GM19455 (cell line): ENCODE measurements around the gene FABP7.
"Not testable (repeated sequence)": the region's sequence is repeated elsewhere in the genome, so short reads cannot be mapped to it uniquely, and the experiment has no call there.

ENCODE experiments used
- ATAC-seq: cut with Tn5 transposase; IDR thresholded peaks from one replicate; pipeline ENCODE4 v1.9.1; 2021; ENCODE audit not compliant: unreplicated experiment

The FABP7 gene

GRCh38 chr6:122779667-122780066 is at the start of gene FABP7:
Gene FABP7 (plus strand): TSS chr6:122779716. CDS start chr6:122779795, 79 bp downstream.
- no peak for ATAC-seq

- no peak for ATAC-seq
These were observed 49.2 kb upstream of the FABP7 start for GRCh38 chr6:122730334-122730733.

- ATAC-seq: peak; percentile 64
These were observed 48.6 kb upstream of the FABP7 start for GRCh38 chr6:122730775-122731386.

DNA sequence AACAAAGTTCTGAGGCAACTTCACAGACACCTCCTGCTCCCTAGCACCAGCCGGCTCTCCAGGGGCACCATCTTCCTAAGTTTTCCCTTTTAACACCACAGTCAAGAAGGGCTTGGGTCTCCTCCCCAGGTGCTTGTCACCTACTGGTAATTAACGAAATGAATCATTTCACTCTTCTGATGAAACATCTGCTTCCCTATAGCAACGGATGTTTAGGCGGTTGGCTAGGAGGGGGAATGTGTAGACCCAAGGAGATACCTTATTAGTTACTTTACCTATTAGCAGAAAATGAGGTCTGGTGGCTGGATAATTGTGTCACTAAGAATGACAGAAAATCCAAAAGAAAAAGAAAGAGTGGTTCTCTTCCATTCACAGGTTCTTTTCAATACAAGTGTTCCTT is 46.3 kb upstream of the FABP7 start:
- no peak for ATAC-seq

GRCh38 chr6:122734529-122735395 is 44.8 kb upstream of the FABP7 start:
- no peak for ATAC-seq

- no peak for ATAC-seq
These were observed 43.9 kb upstream of the FABP7 start for GRCh38 chr6:122735582-122735981.

GRCh38 chr6:122736163-122736562 is 43.4 kb upstream of the FABP7 start:
- no peak for ATAC-seq

GRCh38 chr6:122736616-122737015 is 42.9 kb upstream of the FABP7 start:
- ATAC-seq: no peak

DNA sequence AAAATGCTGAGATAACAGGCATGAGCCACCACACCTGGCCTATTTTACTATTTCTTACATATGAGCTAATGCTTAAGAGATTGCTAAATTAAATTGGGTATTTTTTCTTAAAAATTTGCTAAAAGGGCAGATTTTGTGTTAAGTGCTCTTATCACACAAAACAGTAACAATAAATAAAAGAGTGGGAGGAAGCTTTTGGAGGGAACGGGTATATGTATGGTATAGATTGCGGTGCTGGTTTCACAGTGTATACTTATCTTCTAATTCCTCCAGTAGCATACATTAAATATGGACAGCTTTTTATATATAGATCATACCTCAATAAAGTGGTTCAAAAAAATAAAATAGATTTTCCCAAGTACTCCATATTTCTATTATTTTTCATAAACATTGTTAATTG is 39.4 kb upstream of the FABP7 start:
- ATAC-seq: no peak

DNA sequence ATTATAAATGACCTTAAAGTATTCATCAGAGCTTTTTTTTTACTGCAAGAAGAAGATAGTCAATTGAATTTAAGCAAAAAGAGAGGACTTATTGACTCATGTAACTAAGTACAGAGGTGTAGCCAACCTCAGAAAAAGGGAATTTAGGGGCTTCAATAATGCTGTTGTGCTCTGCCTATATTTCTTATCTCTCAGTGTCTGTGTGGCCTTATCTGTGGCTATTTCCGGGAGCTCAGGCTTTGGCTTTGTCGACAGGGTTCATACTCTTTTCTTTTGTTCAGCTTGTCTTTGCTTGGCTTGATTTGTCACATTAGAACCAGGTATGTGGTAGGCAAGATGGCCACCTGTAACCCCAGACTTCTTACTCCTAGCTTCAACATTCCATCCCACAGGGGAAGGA is 38.6 kb upstream of the FABP7 start:
- ATAC-seq: no peak

GRCh38 chr6:122744247-122744646 is 35.3 kb upstream of the FABP7 start:
- ATAC-seq: not testable (repeated sequence)

GRCh38 chr6:122744856-122745255 is 34.7 kb upstream of the FABP7 start:
- not testable (repeated sequence) for ATAC-seq

- no peak for ATAC-seq
These were observed 32.8 kb upstream of the FABP7 start for GRCh38 chr6:122746688-122747087.

DNA sequence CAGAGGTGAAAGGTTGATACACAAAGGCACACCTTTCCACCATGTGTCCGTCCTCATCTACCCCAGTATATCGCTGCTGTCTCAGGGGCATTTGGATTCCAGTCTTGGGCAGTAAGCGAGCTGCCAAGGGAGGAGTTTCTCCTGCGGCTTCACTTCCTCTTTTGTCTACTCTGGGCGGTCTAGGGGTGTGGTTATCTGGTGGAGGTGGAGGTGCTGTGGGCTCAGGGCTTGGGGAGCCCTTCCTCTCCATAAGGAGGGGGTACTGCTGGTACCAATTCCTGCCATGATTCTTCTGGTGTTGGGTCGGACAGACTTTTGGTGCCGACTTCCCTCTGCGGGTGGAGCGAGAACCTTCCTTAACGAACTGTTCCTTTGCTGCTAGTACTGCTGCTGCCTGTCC is 31.9 kb upstream of the FABP7 start:
- ATAC-seq: no peak

- not testable (repeated sequence) for ATAC-seq
These were observed 30.6 kb upstream of the FABP7 start for GRCh38 chr6:122748945-122749344.

DNA sequence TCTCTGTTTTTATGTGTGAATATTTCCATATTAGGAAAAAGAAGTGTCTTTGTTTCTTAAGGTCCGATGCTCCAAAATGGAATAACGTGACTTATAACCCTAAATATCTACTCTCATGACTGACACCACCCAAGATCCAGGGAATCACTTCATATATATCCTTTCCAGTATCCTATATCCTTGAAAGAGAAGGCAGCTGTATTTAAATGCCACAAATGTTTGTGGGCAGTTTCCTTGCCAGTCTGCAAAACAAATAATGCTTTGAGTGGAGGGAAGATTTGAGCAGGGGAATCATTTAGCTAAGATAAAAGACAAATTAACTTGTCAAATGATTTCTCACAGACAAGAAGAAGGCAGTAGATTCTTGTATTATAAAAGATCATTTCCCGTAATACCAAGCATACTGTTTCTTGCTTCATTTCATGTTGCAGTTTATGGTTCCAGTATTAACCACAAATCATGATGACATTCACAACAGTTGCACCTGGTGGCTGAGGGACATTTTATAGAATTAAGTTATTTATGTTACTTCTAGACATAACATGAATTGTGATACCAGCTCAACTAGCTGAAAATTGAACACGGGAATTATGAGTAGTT is 30.0 kb upstream of the FABP7 start:
- no peak for ATAC-seq

- ATAC-seq: peak; percentile 72
These were observed 28.2 kb upstream of the FABP7 start for GRCh38 chr6:122751326-122751725.

DNA sequence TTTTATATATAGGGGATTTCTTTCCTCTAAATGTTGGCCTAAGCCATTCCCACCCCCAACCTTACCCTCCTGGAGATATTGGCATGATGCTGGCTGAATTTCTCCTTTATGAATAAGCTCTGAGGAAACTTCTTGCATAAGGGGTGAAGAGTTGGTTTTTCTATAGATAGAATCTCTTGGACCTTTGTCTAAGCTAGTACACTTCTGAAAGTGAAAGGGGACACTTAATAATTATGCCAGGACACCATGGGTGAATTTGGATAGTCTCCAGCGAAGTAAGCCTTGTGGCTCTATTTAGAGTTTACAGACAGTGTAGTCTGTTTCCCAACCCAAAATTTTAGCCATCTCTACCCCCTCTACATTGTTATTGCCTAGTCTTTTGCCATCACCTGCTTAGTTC is 27.1 kb upstream of the FABP7 start:
- ATAC-seq: no peak

GRCh38 chr6:122753000-122753687 is 26.4 kb upstream of the FABP7 start:
- no peak for ATAC-seq

DNA sequence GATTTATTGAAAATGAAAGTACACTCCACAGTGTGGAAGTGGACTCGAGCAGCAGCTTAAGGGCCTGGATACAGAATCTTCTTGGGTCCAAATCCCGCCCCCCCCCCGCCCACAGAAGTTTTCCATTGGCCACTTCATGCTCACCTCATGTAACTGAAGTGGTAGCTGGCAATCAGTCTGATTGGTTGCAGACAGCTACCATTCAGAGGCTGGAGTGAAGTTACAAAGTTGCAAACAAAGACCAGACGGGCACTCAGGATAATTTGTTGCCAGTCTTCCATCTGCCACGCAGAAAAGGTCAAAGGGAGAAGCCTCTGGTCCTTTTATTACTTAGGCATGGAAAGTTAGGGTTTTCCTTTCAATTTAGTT is 25.8 kb upstream of the FABP7 start:
- no peak for ATAC-seq

DNA sequence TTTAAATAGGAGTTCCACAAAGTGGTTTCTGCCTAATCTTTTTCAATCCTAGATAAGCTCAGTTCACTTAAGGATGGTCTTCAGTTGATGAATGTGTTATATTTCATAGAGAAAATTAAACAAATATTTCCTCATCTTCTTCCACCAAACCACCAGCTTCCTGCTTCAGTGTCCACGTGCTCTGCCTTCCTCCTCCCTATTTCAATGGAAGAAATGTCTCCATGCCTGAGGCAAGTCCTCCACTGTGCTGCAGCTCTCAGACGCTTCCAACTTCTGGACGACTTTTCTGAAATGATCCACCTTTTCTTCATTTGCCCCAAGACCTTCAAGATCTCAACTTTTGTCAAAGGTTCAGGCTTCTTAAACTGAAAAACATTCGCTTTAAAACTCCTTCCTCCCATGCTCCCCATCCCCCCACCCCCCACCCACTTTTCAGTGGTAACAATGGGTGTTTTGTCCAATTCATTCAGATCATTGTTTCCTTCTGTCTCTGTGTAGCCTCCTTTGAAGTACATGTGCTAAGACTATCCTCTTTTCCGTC is 25.3 kb upstream of the FABP7 start:
- ATAC-seq: no peak
